NCI-H510A treated with DMSO at 0.1 percent for 48 hours (cell line): ENCODE results near the gene TBC1D22A.

Source experiments
- DNase-seq: peaks from one replicate; lab custom pipeline; 2025; lab: John Stamatoyannopoulos, UW

TBC1D22A gene

GRCh38 chr22:46887978-46888377 is 125.5 kb downstream of the TBC1D22A start:
- no peak for DNase-seq

GRCh38 chr22:46890819-46891218 is 128.4 kb downstream of the TBC1D22A start:
- DNase-seq, result no peak

- no peak for DNase-seq
Observed at GRCh38 chr22:46891382-46891951, 129.0 kb downstream of the TBC1D22A start.

DNA sequence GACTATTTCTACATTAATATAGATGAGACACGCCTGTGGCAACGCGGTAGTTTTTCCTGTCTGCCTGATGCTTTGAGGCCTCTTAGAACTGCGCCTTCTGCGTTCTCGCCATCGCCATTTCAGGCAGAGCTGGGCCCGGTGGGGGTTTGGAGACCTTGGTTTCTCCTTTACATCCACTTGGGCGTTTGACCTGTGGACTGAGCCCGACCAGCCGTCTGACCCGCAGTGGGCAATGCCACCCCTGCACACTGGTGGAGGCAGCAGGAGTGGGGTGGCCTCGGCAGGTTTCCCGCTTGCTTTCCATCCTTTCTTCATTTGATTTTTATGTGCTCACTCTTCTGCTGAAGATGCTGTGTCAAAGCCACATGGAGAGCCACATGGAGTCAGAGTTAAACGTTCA is 130.4 kb downstream of the TBC1D22A start:
- no peak for DNase-seq

DNA sequence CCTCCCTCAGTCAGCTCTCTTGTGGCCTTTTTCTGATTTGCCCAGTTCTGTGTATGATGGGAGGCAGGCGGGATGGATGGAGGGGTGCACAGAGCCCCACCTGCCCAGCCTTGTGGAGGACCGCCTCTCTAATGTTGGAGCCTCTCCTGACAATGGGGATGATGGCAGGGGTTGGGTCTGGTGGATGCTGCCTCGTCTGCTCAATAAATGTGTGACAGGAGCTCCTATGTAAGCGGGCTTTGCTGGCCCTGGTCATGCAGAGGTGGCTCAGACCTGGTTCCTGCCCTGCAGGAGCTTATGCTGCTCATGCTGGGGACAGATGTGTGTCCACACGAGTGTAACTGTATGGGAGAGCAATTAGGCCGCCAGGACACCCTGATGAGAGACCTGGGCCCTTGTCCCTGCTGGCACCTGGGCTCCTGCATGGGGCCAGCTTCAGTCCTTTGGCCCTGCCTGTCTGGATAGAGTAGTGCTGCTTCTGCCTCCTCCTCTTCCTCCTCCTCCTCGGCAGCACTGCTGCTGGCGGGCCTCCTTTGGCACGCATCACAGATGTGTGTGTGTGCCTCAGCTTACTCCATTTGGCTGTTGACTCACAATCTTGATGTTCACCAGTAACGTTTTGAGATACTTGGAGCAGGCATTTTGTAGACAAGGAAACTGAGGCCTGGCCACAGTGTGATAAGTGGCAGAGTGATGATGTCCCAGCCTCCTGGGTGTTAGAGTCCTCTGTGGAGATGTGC is 131.0 kb downstream of the TBC1D22A start:
- no peak for DNase-seq

- DNase-seq, result no peak
Observed at GRCh38 chr22:46894081-46894671, 131.7 kb downstream of the TBC1D22A start.

DNA sequence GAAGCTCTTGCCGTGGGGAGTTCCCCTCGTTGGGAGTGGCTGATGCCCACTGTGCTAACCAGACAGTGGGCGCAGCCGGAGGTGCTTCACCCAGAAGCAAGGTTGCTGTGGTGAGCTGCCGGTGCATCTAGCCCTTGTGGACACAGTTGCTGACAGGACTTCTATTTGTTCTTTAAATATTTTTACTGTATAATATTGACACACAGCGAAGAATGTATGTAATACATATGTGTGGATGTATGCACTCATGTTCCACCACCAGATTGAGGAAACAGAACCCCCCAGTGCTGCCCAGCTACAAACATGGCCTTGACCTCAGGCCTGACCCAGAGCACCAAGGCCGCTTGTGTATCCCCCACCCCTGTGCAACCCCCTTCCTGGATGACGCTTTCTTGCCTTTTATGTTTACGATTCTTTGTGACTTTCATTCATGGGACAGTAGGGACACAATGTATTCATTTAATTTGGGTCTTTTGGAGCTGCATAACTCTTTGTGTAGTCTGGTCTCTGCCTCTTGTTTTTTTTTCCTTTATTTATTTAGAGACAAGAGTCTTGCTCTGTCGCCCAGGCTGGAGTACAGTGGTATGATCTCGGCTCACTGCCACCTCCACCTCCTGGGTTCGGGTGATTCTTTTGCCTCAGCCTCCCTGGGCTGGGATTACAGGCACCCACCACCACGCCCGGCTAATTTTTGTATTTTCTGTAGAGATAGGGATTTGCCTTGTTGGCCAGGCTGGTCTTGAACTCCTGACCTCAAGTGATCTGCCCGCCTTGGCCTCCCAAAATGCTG is 132.6 kb downstream of the TBC1D22A start:
- no peak for DNase-seq

DNA sequence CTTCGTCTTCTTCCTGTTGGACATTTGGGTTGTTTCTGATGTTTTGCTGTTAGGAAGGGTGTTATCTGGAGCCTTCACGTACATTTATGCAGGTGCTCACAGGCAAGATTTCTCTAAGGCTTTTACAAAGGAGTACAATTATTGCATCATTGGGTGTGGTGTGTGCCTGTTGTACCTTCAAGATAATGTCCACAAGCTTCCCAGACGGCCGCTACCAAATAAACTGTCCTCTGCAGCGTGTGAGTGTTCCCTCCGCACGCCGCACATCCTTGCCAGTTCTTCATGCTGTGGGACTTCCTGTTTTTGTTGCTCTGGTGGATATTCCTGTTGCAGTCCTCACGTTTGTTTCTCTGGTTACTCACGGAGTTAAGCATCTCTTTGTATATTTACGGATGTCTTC is 133.3 kb downstream of the TBC1D22A start:
- no peak for DNase-seq

DNA sequence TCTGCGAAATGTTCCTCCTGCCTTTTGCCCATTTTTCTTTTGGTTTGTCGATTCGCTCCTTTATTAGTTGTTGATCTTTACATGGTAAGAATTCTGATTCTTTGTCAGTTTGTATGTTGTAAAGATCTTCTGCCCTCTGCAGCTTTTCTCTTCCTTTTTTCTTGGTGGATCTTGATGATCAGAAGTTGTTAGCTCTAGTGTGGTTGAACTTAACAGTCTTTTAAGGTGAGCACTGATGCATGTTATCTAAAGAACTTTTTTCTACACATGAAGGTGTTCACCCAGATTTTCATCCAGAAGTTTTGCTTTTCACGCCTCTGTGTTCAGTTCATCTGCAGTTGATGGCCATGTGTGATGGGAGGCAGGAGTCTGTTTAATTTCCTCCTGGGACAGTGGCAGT is 133.7 kb downstream of the TBC1D22A start:
- DNase-seq, result no peak

GRCh38 chr22:46896568-46897245 is 134.3 kb downstream of the TBC1D22A start:
- no peak for DNase-seq

DNA sequence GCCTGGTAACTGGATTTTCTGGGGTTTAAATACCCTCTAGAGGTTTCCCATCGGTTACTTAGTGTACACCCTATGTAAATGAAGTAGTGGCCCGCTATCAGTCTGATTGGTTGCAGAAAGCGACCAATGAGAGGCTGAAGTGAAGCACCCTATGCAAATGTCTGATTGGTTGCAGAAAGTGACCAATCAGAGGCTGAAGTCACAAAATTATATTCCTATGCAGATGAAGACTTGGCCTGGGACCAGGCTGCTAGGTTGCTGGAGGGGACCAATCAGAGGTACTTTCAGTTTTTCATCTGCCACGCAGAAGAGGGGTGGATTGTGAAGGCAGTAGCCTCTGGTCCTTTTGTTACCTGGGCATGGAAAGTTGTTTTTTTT is 134.8 kb downstream of the TBC1D22A start:
- DNase-seq, result no peak

GRCh38 chr22:46900549-46900948 is 138.1 kb downstream of the TBC1D22A start:
- no peak for DNase-seq

DNA sequence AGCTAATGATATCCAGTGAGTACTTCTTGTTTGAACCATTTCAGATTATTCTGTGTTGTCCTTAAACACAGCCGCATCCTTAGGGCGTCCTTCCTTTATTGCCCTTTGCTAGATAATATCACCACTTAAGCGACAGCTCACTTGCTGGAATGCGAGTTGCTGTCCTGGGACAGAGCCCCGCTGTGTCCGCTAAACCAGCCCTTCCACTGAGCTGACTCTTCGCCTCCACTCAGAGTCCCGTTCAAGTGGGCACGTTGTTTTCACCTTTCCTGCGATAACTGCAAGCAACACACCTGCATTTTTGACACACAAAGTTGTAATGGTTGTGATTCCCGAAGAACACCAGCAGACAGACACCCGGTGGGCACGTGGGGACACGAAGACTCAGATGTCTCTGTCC is 140.0 kb downstream of the TBC1D22A start:
- no peak for DNase-seq

DNA sequence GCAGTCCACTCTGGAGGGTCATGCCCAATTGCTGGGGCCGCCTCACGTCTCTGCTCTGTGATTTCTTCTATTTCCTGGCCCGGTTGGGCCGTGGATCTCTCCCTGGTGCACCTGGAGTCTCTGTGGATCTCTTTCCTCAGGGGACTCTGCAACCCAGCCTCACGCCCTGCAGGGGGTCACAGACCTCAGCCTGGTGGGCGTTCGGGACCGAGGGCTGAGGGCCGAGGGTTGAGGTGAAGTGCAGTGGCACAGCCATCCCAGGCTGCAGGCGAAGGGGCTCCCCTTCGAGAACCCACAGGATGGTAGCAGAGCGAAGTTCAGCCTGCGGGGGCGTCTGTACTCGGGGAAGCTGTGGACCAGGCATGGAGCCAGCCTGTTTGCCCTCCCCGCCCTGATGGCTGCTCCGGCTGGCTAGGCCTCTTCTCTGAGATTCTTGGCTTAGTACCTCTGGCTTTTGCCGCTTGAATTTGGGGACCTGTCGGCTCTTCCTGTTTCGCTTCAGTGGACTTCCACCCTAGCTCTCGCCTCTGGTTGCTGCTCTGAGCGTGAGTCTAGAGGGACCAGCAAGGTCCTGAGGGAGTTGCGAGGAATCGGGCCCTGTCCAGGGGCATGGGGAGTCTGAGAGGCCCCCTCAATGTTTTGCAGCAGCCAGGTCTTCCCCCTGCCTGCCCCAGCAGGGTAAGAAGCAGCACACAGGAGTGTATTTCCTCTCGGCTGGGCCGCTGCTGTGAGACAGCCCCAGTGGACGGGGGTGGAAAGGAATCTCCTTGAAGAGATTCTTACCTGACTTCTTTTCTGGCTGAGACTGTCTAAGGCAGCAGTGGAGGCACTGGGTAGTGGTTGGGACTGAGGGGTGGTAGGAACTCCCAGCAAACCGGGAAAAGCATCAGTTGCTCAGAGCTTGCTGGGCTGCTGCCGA is 140.8 kb downstream of the TBC1D22A start:
- no peak for DNase-seq

- no peak for DNase-seq
Observed at GRCh38 chr22:46905415-46905814, 143.0 kb downstream of the TBC1D22A start.

DNA sequence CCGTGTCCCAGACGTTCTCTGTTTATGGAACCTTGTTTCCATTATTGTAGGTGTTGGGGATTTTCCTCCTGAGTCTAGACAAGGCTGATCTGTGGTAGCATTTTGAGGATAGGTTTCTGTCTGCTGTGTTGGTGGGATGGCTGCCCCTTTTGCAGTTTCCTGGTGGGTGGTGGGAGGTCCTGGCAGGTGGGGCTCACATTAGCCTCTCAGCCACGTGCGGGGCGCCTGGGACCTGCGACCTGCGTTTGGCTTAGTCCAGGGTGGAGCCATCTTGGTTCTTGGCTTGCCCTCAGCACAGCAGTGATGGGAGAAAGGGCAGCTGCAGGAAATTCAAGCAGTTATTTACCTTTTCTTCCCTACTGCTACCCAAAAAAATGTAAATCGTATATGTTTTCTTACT is 143.4 kb downstream of the TBC1D22A start:
- DNase-seq, result no peak

- no peak for DNase-seq
Observed at GRCh38 chr22:46906326-46907045, 144.0 kb downstream of the TBC1D22A start.

DNA sequence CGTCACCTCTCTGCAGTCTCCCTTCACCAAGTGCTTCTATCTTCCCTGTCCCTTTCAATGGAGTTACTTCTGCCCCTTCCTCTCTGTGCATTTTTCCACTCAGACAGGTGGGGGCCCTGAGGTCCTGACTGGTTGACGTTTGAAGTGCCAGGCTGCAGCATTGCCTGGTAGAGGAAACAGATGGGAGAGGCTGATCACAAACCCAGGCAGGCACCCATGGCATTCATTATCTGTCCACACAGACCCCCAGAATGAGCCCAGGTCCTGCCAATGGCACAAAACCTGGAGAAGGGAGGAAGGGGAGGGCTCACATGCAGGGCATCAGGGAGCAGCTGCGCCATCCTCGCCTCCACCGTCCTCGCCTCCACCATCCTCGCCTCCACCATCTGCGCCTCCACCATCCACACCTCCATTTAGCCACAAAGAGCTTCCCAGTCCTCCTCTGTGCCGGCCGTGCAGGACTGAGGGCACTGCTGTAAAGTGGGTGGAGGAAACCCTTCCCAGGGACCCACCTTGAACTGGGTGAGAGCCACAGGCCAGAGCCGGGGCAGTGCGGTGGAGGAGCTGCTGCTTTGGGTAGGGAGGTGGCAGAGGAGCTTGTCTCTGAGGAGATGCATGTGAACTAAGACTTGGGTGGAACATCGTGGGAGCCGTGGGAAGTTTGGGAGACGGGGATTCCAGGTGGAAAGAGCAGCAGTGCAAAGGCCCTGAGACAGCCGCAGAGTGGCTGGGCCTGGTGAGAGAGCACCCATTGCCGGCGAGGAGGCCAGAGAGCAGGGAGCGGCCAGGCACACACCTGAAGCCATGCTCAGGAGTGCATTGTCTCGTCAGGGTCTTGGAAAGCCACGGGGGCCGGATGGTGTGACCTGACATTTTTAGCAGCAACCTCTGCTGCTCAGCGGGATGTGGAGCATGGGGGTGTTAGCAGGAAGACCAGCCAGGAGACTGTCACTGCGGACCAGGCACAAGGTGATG is 145.1 kb downstream of the TBC1D22A start:
- no peak for DNase-seq

- no peak for DNase-seq
Observed at GRCh38 chr22:46908641-46909107, 146.2 kb downstream of the TBC1D22A start.
